NCI-H2196 treated with DMSO at 0.1 percent for 48 hours (cell line): ENCODE results near the gene PIN4.
"Not testable (repeated sequence)": the region's sequence is repeated elsewhere in the genome, so short reads cannot be mapped to it uniquely, and the experiment has no call there.

Experiments used
- DNase-seq: peaks from one replicate; lab custom pipeline; 2025; ENCODE audit not compliant: unreplicated experiment; lab: John Stamatoyannopoulos, UW

The PIN4 gene

GRCh38 chrX:72181178-72182125 is at the start of gene PIN4:
Gene PIN4 (plus strand): TSS chrX:72181757. CDS start chrX:72181786, 29 bp downstream.
- peak; percentile 92 for DNase-seq

- DNase-seq, result no peak
Observed at GRCh38 chrX:72132456-72132855, 49.1 kb upstream of the PIN4 start.

- DNase-seq, result no peak
Observed at GRCh38 chrX:72133851-72134546, 47.6 kb upstream of the PIN4 start.

- DNase-seq, result no peak
Observed at GRCh38 chrX:72137846-72138495, 43.6 kb upstream of the PIN4 start.

GRCh38 chrX:72139538-72139937 is 42.0 kb upstream of the PIN4 start:
- DNase-seq, result no peak

- DNase-seq, result no peak
Observed at GRCh38 chrX:72141372-72142004, 40.1 kb upstream of the PIN4 start.

- DNase-seq, result peak; percentile 34
Observed at GRCh38 chrX:72142094-72142793, 39.3 kb upstream of the PIN4 start.

- DNase-seq, result no peak
Observed at GRCh38 chrX:72142794-72143608, 38.6 kb upstream of the PIN4 start.

- DNase-seq, result no peak
Observed at GRCh38 chrX:72143609-72143907, 38.0 kb upstream of the PIN4 start.

GRCh38 chrX:72145181-72145580 is 36.4 kb upstream of the PIN4 start:
- no peak for DNase-seq

- no peak for DNase-seq
Observed at GRCh38 chrX:72146527-72146926, 35.0 kb upstream of the PIN4 start.

- no peak for DNase-seq
Observed at GRCh38 chrX:72158773-72159172, 22.8 kb upstream of the PIN4 start.

GRCh38 chrX:72159769-72160168 is 21.8 kb upstream of the PIN4 start:
- no peak for DNase-seq

GRCh38 chrX:72165551-72165950 is 16.0 kb upstream of the PIN4 start:
- no peak for DNase-seq

GRCh38 chrX:72169008-72169728 is 12.4 kb upstream of the PIN4 start:
- no peak for DNase-seq

GRCh38 chrX:72176289-72176688 is 5.3 kb upstream of the PIN4 start:
- not testable (repeated sequence) for DNase-seq

- DNase-seq, result no peak
Observed at GRCh38 chrX:72176981-72177380, 4.6 kb upstream of the PIN4 start.

- DNase-seq, result no peak
Observed at GRCh38 chrX:72180539-72180938, 1.0 kb upstream of the PIN4 start.

GRCh38 chrX:72182924-72183323 is 1.4 kb downstream of the PIN4 start:
- DNase-seq, result no peak
